ENCODE data around the gene SNX5.
"Not testable (repeated sequence)": the region's sequence is repeated elsewhere in the genome, so short reads cannot be mapped to it uniquely, and the experiment has no call there.

Gene SNX5

DNA sequence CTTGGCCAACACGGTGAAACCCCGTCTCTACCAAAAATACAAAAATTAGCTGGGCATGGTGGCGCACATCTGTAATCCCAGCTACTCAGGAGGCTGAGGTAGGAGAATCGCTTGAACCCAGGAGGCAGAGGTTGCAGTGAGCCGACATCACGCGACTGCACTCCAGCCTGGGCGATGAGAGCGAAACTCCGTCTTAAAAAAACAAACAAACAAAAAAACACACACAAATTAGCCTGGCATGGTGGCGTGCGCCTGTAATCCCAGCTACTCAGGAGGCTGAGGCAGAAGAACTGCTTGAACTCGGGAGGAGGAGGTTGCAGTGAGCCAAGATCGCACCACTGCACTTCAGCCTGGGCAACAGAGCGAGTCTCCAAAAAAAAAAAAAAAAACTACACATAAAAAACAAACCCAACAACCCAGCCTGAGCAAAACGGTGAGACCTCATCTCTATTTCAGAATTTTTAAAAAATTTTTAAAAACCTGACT, 8.2 kb downstream of the SNX5 start:
- DNase-seq: not testable (repeated sequence)

GRCh38 chr20:17959257-17959627, 9.4 kb downstream of the SNX5 start:
- no peak for DNase-seq

GRCh38 chr20:17958373-17959256, 10.0 kb downstream of the SNX5 start:
- no peak for DNase-seq

- DNase-seq: no peak
Measured at GRCh38 chr20:17957505-17958363, 10.9 kb downstream of the SNX5 start.

DNA sequence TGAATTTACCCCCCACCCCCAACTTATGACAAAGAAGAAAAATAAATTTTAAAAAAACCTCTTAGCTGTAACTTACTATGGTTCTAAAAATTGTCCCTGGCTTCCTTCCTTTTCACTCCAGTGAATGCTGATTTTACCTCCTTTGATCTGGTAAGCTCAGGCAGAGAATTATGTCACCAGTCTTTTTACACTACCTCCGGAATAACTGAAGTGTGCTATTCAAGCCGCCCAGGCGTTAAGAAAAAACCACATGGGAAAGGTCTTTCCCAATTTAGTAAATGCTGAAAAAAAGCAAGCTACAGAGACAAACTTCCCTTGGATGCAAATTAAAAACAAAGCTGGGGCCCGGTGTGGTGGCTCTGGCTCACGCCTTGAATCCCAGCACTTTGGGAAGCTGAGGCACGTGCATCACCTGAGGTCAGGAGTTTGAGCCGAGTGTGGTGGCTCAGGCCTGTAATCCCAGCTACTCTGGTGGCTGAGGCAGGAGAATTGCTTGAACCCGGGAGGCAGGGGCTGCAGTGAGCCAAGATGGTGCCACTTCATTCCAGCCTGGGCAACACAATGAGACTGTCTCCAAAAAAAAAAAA, 12.4 kb downstream of the SNX5 start:
- DNase-seq: no peak

GRCh38 chr20:17955302-17955701, 13.3 kb downstream of the SNX5 start:
- no peak for DNase-seq

DNA sequence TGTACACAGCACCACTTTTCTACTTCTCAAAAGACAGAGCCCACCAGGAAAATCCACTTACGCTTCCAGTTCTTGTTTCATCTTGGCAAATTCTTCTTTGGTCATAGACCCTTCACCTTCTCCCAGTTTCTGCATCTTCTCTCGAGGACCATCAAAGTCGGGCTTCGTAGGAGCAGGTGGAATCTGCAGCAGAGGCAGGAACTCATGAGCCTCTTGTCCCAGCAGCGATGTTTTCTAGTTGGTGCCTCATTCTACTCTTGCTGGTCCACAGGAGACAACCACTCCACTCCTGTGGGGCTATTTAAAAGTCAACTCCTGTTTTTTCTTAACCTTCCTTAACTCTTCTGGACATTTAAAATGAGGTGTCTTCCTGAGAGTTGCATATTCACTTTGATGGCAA, 14.7 kb downstream of the SNX5 start:
- DNase-seq: no peak

DNA sequence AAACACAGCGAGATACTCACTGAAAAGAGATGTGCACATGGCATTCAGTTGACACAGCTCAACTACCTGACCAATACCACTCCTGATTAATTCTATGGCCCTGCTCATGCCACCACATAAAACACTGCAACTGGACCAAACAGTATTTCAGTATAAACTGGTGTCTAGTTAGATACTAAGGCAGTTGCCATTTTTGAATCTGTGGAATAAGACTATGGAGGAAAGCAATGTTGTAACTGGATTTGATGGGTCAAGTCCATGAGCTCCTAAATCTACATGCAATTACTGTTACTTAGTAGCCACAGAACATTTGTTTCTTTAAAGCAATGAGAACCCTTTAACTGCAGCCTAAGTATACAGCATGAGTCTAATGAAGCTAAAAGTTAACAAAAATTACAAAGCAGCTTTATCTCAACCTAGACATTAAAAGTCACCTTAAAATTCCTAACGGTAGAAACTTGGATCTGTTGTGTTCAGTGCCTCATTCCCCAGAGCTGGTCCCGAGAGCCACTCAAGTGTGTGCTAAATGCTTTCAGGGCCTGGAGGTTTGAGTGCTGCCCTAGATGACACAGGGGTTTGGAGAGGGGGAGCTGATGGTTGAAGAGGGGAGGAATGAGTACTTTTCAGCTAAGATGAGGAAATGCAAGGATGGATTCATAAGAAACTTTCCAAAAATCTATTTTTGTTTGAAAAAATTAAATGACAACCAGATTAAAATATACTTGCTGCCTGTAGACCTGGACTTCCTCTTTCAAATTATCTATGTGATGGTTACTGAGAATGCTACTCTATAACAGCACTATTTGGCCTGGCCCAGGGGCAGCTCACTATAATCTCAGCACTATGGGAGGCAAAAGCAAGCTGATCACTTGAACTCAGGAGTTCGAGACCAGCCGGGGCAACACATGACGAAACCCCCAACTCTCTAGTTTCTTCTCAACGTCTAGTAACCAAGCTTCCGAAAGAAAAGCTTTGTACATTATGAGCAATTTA, 15.6 kb downstream of the SNX5 start:
- no peak for DNase-seq

GRCh38 chr20:17951323-17951722, 17.3 kb downstream of the SNX5 start:
- DNase-seq: no peak

- DNase-seq: no peak
Measured at GRCh38 chr20:17950670-17951069, 17.9 kb downstream of the SNX5 start.

- no peak for DNase-seq
Measured at GRCh38 chr20:17949899-17950298, 18.7 kb downstream of the SNX5 start.

- DNase-seq: no peak
Measured at GRCh38 chr20:17948442-17948841, 20.2 kb downstream of the SNX5 start.

DNA sequence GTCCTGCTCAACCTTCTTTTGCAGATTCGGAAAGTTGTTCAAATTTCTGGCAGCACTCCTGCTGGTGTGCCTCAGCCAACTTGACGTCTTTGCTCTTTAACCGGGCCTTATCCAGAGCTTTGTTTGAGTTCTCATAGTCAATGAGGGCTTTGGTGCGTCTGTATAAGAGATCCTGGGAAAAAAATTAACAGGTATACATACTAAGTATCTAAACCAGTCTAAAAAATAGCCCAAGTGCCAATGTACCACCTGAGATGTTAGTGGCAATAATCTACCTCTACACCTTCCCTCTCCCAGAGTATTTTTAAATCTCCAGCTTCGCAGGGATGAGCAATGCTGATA, 21.1 kb downstream of the SNX5 start:
- DNase-seq: no peak

DNA sequence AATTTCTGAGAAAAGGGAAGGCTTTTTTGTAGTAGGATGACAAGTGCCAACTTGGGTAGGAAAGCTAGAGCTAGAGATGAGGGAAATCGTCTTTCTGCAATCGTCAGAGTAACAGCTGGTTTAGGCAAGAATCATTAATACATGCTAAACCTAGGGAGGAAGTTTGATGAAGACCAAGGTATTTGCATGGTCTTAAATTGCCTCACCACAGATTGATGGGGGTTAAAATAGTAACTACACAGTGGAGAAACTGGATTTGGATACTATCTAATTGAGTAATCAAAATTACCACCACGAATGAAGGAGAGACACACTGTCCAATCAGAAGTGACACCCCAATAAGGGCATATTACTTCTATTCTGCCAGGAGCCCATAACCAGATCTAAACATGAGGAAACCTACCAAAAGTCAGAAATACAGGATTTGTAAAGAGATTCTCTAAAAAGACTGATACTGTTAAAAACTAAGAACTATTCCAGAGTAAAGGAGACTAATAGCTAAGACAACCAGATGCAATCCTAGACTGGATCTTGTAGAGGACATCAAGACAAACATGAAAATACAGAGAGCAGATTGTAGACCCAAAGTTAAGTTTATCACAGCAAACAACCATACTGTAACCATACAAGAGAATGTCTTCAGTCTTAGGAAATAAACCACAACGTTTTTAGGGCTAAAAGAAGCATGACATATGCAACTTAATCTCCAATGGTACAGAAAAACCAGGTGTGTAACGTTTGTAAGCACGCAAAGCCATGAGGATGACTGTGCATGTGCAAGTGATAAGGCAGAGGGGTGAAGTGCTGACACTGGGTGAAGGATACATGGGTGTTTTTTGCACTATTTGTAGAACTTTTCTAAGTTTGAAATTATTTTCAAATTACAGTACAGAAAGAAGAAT, 21.8 kb downstream of the SNX5 start:
- no peak for DNase-seq

DNA sequence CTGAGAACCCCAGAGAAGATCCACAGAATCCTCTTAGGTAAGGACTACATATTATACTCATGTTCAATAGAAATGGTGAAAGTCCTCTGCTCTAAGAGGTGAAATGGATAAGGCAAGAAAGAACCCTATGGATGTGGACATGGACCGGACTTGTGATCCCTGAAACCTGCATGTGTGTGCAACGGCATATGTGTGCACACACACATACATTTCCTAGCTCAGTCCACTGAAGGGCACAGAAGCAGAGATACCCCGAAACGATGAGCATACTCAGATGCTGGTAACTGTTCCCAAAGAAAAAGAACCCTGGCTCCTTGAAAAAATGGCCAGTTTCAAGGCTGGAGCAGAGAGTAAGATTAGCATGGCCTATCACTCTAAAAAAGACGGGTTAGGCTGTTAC, 22.6 kb downstream of the SNX5 start:
- no peak for DNase-seq

DNA sequence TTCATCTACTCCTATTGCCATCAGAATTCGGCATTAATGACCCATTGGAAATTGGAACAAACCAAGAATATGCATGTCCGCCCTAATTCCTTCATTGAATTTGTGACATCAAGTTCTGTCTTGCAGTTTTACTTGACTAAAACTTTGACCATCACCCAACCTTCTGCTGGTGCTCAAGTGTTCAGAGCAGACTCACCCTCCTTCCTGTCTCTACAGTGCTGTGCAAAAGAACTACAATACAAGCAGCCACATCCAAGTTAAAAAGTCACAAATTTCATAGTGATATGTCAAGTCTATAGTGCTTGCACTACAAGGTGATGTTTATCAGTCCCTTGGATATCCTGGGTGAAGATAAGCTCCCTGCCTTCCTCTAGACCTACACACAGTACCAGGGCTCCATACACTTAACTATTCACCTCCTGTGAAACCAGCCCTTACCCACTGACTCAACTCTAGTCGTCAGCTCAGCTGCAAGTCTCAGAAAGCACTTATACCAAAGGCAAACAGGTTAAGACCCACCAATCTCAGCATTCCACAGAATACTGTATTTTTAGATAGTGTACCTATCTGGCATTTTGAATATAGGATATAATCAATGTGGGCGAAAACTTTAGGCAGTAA, 23.6 kb downstream of the SNX5 start:
- DNase-seq: no peak

- DNase-seq: no peak
Measured at GRCh38 chr20:17943343-17943742, 25.3 kb downstream of the SNX5 start.

DNA sequence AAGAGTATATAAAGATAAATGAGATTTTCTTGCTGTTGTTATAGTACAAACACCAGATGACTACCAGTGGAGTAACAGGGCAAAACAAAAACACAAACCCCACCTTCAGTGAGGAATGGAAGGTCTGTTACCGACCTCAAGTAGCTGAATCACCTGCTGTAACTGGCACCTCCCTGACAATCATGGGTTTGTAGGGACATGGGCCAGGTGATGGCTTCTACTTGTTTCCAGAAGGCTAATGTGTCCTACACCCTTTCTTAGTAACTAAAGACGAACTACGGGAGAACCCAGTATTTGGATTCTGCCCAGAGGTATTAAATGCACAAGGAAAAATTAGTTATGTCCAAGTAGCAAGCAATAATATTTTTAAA, 26.8 kb downstream of the SNX5 start:
- DNase-seq: no peak

DNA sequence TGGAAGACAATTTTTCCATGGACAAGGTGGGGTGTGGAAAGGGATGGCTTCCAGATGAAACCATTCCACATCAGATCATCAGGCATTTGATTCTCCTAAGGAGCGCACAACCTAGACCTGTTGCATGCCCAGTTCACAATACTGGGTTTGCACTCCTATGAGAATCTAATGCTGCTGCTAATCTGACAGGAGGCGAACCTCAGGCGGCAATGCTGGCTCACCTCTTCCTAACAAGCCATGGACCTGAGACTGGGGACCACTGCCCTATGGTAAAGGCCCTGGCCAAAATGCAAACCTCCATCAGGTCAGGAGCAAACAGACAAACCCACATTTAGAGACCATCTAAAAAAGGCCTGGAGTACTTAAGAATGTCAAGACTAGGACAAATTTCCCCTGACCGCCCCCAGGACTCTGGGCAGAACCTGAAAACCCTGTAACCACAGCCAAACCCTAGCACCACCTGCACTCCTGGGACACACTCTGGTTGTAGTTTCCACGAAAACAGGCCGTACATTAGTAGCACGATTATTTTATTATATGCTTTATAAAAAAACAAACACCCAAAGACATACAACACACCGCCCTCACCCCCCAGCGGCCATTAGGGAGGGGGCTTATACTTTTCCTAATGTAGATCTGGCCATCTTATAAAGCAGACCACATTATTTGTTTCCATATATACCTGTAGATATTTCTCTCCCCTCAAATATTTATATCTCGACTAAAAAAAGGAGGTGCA, 27.3 kb downstream of the SNX5 start:
- no peak for DNase-seq
